Measurements from ENCODE around the gene ATP2B3. TPM values are rescaled to one million over a fixed set of nuclear protein-coding genes. Genes with fewer than 3 reads are reported as not detected.

ATP2B3 gene
- total RNA-seq, 2 donors from 2014 or later, result 0.68 to 0.85 TPM

- ATAC-seq (ENCODE audit: insufficient number of reproducible peaks, low FRiP score, low read depth), result no peak
- Histone ChIP-seq H3K36me3 (no peaks in the 10 kb centered on the region), H3K4me1 (ENCODE audit: control insufficient read depth in 1 of 2, low read depth in 2 of 2) (peaks cover 12 to 52% of the 10 kb centered on the region in 2 donors), H3K27ac (peak overlapping the region; percentile 88 to 89), H3K4me3 (peak overlapping the region; percentile 82), H3K27me3 (replicated peaks; ENCODE audit: insufficient read depth) (no peaks in the 10 kb centered on the region), H3K9me3 (no peaks in the 10 kb centered on the region)
- TF ChIP-seq, protein P1, sequence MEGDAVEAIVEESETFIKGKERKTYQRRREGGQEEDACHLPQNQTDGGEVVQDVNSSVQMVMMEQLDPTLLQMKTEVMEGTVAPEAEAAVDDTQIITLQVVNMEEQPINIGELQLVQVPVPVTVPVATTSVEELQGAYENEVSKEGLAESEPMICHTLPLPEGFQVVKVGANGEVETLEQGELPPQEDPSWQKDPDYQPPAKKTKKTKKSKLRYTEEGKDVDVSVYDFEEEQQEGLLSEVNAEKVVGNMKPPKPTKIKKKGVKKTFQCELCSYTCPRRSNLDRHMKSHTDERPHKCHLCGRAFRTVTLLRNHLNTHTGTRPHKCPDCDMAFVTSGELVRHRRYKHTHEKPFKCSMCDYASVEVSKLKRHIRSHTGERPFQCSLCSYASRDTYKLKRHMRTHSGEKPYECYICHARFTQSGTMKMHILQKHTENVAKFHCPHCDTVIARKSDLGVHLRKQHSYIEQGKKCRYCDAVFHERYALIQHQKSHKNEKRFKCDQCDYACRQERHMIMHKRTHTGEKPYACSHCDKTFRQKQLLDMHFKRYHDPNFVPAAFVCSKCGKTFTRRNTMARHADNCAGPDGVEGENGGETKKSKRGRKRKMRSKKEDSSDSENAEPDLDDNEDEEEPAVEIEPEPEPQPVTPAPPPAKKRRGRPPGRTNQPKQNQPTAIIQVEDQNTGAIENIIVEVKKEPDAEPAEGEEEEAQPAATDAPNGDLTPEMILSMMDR (IDR thresholded peaks at IDR 0.05), result no peak
- DNase-seq (ENCODE audit: low spot score), result no peak
Observed at GRCh38 chrX:153496590-153496959, 20.9 kb upstream of the ATP2B3 start.

DNA sequence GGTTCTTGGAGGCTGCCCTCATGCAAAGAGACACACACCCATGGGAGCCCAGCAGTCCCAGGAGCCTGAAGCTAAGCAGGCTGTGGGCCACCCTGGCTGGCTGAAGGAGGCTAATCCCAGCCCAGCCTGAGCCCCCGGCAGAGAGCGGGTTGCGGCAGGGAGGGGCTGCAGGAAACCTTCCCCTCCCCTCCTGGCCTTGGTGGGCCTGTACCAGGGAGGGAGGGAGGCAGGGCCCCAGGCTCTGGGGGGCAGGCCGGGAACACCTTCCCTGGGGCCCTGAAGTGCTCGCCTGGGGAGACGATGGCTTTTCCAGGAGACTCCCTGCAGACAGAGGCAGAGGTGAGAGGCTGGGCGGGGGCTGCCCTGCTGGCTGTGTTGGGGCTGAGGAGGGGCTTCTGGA is 19.0 kb upstream of the ATP2B3 start:
- ATAC-seq (ENCODE audit: insufficient number of reproducible peaks, low FRiP score, low read depth), result no peak
- H3K4me1 ChIP-seq (ENCODE audit: control insufficient read depth in 1 of 2, low read depth in 2 of 2), result peaks cover 11 to 51% of the 10 kb centered on the region in 2 donors

DNA sequence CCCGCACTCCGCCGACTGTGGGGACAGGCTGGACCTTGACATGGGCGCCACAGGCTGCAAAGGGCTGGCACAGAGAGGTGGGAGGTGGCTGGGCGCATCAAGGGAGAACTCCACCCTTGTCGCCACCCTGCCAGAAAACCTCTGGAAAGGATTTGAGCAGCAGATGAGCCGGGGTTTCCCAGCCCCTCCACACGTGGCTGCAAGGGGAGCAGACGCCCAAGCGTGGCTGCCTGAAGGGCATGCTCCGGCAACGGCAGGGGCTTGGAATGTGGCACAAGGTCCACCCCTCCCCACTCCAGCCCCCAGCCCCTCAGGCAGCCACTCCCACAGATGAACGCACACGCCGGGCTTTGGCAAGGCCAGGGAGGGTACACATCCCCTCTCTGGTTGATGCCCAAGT is 18.1 kb upstream of the ATP2B3 start:
- Histone ChIP-seq H3K9me3 (no peaks in the 10 kb centered on the region), H3K27me3 (replicated peaks; ENCODE audit: insufficient read depth) (no peaks in the 10 kb centered on the region), H3K27ac (peak overlapping the region; percentile 65 to 75), H3K4me1 (ENCODE audit: control insufficient read depth in 1 of 2, low read depth in 2 of 2) (peaks cover 5 to 45% of the 10 kb centered on the region in 2 donors), H3K36me3 (peaks cover under 1% of the 10 kb centered on the region), H3K4me3 (peak overlapping the region; percentile 68)
- ATAC-seq (ENCODE audit: insufficient number of reproducible peaks, low FRiP score, low read depth) (no peak), DNase-seq (ENCODE audit: low spot score) (no peak)
- TF ChIP-seq, protein P1 (IDR thresholded peaks at IDR 0.05), result no peak

More for the DNA sequence above, 19.0 kb upstream of the ATP2B3 start:
- peak overlapping the region; percentile 65 to 75 for H3K27ac ChIP-seq
- H3K9me3 ChIP-seq, result no peaks in the 10 kb centered on the region
- H3K27me3 ChIP-seq (replicated peaks; ENCODE audit: insufficient read depth), result no peaks in the 10 kb centered on the region
- TF ChIP-seq, protein P1 (IDR thresholded peaks at IDR 0.05), result no peak
- H3K4me3 ChIP-seq, result peak overlapping the region; percentile 68
- no peaks in the 10 kb centered on the region for H3K36me3 ChIP-seq
- DNase-seq (ENCODE audit: low spot score), result no peak

DNA sequence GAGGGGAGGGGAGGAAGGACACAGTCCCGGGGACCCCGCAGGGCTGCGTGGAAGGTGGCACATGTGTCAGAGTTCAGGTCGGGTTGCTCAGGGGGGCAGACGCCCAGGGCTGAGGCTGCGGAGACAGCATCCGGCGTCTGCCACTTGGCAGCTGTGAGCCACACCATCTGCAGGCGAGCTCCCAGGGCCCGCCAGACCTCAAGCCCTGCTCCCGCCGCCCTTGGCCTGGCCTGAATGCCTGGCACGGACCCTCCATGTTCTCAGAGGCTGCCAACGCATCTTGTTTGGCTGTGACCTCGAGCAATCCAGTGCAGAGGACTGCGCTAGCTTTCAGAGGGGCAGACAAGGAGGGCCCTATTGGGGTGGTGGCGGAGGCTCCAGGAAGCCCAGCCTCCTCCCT is 17.6 kb upstream of the ATP2B3 start:
- no peaks in the 10 kb centered on the region for H3K27me3 ChIP-seq (replicated peaks; ENCODE audit: insufficient read depth)
- H3K36me3 ChIP-seq, result peaks cover 5% of the 10 kb centered on the region
- H3K4me3 ChIP-seq, result peak overlapping the region; percentile 68
- no peak for DNase-seq (ENCODE audit: low spot score)
- no peak for ATAC-seq (ENCODE audit: insufficient number of reproducible peaks, low FRiP score, low read depth)
- TF ChIP-seq, protein P1 (IDR thresholded peaks at IDR 0.05), result no peak
- H3K9me3 ChIP-seq, result no peaks in the 10 kb centered on the region
- H3K4me1 ChIP-seq (ENCODE audit: control insufficient read depth in 1 of 2, low read depth in 2 of 2), result peaks cover 5 to 45% of the 10 kb centered on the region in 2 donors
- H3K27ac ChIP-seq, result peak overlapping the region; percentile 66 to 75

- Histone ChIP-seq H3K9me3 (no peaks in the 10 kb centered on the region), H3K4me3 (peak overlapping the region; percentile 68), H3K27me3 (replicated peaks; ENCODE audit: insufficient read depth) (no peaks in the 10 kb centered on the region), H3K4me1 (ENCODE audit: control insufficient read depth in 1 of 2, low read depth in 2 of 2) (peaks cover 5 to 45% of the 10 kb centered on the region in 2 donors), H3K36me3 (peaks cover 5% of the 10 kb centered on the region), H3K27ac (peak overlapping the region; percentile 84 to 90)
- TF ChIP-seq, protein P1 (IDR thresholded peaks at IDR 0.05), result no peak
- DNase-seq (ENCODE audit: low spot score), result no peak
- no peak for ATAC-seq (ENCODE audit: insufficient number of reproducible peaks, low FRiP score, low read depth)
Observed at GRCh38 chrX:153500676-153501280, 16.7 kb upstream of the ATP2B3 start.

Data from thoracic aorta (tissue), 2 donors.